Prostate gland (tissue), 2 donors: ENCODE results near the gene SUMF1.
A peak's percentile ranks its signal among the peaks of the same experiment; 100 is the strongest.

Experiments
- CTCF ChIP-seq, 4 experiments: fragments of 200-600 bp in 2 of 4; fragments of 450-650 bp in 2 of 4; sonication (generic) in 2 of 4; IDR thresholded peaks; 1 replicate in 3 of 4; 2 replicates in 1 of 4; pipeline ENCODE4 v1.5.1; 2016 to 2019; ENCODE audit warnings: antibody characterized with exemption in 4 of 4, mild to moderate bottlenecking in 2 of 4, moderate library complexity in 2 of 4
- POLR2A ChIP-seq: fragments of 450-650 bp; IDR thresholded peaks from one replicate; pipeline ENCODE4 v1.6.1; 2016; ENCODE audit warnings: antibody characterized with exemption, mild to moderate bottlenecking
- POLR2AphosphoS5 ChIP-seq: sonication (generic); formaldehyde crosslinking; IDR thresholded peaks from one replicate; pipeline ENCODE4 v1.6.1; 2017; ENCODE audit warnings: antibody characterized with exemption

DNA sequence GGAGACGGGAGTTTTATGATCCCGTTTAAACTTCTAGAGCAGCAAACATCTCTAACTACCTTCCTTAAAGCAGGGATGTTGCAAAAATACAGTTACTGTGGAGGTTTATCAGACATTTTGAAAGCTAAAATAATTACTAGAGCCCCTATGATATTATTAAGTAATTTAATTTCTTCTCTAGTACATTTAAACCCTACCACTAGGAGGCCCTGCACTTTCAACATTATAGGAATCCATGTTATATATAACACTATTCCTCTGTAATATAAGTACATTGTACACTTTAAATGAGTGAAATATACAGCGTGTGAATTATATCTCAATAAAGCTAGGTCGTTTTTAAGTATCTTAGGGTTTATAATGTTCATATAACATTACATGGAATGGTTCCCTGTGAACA is 152.4 kb downstream of the SUMF1 start:
- TF ChIP-seq CTCF (IDR thresholded peaks at IDR 0.05) (peak in 3 of 4 experiments; percentile 16 to 27 (median 20)), POLR2AphosphoS5 (no peak), POLR2A (no peak)
